GM19240 (cell line): ENCODE measurements around the gene MCAM.

Source experiments
- DNase-seq: peaks from one replicate; pipeline ENCODE4 v3.0.0; 2011; ENCODE audit warnings: low spot score; ENCODE audit not compliant: insufficient read length

MCAM gene

DNA sequence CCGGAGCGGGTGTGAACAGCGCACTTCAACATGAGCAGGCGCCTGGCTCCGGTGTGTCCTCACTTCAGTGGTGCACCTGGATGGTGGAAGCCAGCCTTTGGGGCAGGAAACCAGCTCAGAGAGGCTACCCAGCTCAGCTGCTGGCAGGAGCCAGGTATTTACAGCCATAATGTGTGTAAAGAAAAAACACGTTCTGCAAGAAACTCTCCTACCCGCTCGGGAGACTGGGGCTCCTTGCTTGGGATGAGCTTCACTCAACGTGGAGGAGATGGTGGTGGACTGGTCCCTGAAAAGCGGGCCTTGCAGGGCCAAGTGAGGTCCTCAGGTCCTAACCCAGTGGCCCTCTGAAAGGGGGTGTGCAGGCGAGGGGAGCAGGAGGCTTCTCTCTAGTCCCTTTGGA, 7.5 kb downstream of the MCAM start:
- no peak for DNase-seq

DNA sequence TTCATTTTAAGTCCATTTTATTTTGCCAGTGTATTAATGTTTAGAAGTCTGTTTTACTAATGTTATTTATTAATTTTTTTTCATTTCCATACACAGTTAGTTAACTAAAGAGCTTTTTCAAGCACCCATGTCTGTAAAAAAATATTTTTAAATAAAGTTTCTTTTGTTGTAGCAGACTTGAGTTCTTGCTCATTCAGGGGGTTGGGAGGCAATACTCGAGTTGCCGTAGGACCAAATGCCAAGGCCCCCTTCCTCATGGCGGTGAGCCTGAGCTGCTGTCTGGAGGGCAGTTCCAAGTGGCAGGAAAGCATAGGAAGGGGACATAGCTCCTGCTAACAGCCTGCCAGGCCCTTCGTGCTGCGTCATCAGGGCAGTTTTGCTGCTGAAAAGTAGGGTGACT, 9.0 kb downstream of the MCAM start:
- DNase-seq = no peak

DNA sequence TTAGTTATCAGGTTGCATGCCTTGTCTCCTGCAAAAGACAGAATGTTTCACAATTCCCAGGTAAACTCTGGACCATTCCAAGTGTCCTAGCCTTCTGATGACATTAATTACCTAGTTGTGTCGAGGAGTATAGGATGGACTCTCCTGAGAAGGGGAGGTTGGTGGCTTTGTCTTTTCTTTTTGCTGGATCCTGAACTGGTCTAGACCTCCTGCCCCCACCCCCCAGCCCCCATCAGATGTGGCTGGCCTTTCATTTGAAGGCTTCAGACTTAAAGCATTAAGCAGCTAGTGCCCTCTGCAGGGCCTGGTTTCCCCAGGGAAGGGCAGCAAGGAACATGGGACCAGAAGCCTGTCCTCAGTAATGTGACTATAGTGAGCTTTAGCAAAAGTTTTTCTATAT, 9.7 kb downstream of the MCAM start:
- DNase-seq = no peak

DNA sequence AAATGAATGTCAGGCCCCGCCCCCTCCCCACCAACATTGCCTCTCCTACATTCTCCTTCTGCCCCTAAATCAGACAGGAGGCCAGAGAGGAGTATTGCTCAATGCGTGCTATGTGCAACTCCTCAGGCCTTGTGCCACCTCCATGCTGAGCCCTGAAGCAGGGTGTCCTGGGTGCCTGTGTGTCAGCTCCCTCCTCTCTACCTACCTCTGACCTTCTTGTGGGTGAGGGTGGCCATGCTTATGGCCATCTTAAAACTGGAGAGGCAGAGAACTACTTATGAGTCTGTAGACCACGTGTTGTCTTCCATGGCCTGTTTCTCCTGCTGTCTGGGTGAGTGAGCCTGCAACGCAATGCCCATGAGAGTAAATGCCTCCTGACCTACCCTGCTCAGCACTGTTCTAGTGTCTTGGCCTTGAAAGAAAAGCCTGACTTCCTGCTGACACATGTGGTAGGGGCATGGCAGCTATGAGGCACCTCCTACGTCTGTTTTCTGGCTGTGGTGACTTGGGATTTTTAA, 10.5 kb downstream of the MCAM start:
- no peak for DNase-seq

DNA sequence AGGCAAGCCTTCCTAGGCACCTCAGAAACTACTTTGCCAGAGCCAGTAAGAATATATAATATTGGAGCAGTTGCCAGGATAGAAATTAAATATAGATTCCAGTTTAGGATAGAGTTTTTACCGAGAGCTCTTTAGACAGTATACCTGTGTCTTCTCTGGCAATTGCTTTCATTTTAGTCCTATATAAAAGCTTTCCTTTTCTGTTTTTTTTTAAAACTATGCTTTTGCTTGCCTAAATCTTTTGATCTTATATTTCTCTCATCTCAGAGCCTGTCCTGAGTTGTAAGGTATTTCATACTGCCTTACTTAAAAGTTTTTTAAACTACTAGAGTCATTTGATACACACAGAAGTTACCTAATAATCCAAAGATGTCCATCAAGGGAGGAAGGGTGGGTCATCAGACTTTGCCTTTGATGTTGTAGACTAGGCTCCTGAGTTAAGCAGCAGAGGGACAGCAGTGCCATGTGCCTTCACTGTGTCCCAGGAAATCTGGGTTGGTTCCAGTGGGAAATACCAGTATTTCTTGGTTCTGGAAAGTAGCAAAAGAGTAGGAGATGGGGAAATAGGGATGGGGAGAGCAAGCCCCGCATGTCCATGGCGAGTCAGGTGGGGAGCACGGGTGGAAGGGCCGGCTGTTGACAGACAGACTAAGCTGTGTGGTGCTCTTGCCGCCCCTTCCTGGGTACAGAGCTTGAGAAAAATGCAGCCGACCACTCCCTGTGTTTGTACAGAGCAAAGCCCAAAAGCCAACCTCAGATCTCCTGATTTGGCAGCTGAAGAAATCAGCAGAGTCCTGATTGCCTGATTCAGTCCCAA, 11.2 kb downstream of the MCAM start:
- no peak for DNase-seq

DNA sequence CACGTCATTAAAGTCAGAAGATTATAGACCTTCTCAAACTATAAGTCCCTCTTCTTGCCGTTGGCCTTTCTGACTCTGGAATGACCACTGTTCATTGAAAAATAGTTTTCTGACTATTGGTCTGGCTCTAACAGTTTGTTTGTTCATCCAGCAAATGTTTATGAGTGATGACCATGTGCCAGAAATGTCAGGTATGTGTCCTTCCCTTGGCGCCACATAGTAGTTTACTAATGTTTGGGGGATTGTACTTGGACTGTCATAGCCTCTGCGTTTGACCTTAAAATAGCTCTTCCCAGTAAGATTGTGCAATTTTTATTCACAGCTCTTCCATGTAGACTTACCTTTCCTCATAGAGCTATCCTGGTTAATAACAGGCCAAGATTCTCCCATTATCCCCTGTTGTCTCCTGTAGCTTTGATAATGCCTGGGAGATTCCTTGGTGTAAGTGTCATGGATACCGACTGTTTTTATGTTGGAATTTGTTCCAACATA, 13.7 kb downstream of the MCAM start:
- DNase-seq = no peak

DNA sequence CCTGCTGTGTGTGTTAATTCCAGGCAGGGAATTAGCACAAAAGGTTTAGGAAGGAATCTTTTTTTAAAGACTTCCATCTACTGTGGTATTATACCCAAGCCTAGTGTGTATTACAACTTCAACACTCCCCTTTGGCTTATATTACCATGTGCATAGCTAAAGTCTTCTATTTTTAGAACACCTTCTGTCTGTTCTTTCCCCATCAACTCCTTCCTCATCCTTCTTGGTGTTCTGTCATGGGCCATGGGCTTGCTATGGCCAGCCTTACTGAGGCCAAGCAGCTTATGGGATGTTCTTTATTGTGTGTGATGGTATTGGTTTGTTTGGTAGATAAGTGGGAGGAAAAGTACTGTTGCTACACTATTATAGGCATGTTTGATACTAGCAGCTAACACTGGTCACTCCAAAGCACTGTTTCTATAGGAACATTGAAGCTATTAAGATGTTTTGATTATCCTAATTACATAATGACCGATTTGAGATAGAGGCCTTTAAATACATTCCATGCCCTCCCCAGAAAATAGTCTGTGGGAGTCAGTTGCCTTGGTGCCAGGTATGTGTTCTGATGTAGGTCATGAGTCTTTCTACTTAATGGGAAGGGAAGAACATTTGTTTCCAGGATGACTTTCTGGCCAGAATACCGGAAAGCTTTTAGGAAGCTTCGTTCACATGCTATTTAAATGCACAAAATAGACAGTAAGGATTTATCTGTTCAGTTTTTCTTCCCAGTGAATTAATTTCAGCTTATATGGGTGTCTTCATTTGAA, 16.5 kb downstream of the MCAM start:
- DNase-seq = no peak

DNA sequence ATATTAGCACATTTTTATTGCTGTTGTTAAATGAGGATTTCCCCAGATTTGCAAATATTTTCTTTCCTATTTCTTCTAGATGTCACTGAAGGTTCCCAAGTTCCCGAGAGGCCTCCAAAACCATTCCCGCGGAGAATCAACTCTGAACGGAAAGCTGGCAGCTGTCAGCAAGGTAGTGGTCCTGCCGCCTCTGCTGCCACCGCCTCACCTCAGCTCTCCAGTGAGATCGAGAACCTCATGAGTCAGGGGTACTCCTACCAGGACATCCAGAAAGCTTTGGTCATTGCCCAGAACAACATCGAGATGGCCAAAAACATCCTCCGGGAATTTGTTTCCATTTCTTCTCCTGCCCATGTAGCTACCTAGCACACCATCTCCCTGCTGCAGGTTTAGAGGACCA, 17.5 kb downstream of the MCAM start:
- DNase-seq = no peak

DNA sequence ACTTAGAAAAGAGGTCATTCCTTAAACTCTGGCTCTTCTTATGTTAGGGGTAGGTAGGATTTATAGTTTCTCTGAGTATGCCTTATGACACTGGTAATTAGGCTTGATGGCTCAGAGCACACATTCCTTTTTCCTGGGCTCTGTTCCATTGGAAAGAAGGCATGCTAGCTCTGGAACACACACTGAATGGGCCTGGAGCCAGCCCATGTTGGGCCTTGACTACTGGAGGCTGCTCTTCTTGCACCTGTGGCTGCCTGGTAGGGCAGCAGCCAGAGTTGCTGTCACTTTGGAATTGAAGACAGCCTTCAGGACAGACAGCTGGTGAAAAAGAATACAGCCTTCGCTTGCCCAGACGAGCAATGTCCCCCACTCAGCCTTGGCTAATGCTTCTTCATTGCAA, 18.2 kb downstream of the MCAM start:
- no peak for DNase-seq

DNA sequence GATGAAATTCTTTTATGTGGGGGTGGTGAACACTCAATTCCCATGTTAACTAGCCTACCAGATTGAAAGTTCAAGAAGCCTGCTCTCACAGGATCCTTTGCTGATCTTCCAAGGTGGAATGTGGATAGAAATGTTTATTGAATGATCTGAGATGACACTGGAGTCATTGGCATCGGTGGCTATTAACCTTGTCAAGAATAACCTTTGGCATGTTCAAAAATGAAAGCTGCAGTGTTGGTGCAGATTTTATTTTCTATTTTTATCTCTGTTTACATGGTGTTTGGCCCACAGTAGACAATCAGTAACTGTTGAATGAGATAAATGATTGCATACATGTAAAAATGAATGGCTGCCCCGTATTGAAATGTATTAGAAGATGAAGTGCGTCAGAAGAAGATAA, 19.0 kb downstream of the MCAM start:
- DNase-seq = no peak

DNA sequence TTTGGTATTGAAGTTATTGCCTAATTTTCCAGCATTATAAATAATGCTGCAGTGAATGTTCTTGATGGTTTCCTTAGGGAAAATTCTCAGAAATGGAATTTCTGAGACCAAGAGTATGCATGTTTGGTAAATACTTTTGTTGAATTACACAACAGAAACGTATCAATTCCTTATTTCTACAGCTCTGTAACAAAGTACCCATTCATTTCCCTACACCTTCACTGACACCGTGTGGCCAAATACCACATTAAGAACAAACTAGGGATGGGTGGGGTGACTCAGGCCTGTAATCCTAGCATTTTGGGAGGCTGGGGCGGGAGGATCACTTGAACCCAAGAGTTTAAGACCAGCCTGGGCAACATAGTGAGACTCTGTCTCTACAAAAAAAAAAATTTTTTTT, 21.8 kb downstream of the MCAM start:
- no peak for DNase-seq

DNA sequence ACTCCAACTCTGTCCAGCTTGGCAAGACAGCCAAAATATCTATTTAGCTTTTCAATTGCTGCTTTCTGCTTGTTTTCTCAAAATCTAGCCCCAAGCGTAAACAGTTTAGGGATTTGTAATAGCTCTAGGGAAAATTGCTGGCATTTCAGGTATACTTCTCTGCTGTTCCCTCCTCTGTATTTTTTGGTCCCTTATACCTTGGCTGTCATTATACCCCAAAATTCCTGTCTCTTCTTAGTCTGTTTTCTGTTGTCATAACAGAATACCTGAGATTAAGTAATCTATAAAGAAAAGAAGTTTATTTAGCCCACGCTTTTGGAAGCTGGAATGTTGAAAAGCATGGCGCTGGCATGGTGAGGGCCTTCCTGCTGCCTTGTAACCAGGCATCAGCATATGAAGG, 23.5 kb downstream of the MCAM start:
- no peak for DNase-seq

DNA sequence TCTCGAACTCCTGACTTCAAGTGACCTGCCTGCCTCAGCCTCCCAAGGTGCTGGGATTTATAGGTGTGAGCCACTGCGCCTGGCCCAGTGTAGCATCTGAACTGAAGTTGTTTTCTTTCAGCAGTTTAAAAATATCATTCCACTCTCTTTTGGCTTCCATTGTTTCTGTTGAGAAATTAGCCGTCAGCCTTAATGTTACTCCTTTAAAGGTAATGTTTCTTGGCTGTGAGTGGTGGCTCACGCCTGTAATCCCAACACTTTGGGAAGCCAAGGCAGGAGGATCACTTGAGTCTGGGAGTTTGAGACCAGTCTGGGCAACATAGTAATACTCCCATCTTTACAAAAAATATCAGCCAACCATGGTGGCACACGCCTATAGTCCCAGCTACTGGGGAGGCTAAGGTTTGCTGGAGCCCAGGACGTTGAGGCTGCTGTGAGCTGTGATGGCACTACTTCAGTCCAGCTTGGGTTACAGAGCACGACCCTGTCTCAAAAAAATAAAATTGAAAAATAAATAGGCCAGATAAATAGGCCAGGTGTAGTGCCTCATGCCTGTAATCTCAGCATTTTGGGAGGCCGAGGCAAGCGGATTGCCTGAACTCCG, 25.9 kb downstream of the MCAM start:
- no peak for DNase-seq

DNA sequence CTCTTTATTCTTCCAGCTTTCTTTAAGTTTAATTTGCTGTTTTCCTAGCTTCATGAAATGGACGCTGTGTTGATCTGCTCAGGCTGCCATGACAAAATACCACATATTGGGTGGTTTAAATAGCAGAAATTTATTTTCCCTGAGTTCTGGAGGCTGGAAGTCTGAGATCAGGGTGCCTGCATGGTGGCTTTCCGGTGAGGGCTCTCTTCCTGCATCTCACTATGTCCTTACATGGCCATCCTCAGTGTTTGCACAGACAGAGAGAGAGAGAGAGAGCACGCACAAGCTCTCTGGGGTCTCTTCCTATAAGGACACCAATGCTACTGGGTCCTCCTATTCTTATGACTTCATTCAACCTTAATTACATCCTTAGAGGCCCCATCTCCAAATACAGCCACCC, 28.7 kb downstream of the MCAM start:
- no peak for DNase-seq

DNA sequence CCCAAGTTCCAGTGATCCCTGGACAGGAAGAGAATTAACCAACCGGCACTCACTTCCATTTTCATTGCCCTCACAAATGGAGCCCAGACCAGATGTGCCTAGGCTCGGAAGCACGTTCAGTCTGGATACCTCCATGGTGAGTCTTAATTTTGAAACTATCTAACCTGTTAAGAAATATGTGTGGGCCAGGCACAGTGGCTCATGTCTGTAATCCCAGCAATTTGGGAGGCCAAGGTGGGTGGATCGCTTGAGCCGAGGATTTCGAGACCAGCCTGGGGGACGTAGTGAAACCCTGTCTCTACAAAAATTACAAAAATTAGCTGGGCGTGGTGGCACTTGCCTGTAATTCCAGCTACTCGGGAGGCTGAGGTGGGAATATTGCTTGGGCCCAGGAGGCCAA, 31.5 kb downstream of the MCAM start:
- no peak for DNase-seq

DNA sequence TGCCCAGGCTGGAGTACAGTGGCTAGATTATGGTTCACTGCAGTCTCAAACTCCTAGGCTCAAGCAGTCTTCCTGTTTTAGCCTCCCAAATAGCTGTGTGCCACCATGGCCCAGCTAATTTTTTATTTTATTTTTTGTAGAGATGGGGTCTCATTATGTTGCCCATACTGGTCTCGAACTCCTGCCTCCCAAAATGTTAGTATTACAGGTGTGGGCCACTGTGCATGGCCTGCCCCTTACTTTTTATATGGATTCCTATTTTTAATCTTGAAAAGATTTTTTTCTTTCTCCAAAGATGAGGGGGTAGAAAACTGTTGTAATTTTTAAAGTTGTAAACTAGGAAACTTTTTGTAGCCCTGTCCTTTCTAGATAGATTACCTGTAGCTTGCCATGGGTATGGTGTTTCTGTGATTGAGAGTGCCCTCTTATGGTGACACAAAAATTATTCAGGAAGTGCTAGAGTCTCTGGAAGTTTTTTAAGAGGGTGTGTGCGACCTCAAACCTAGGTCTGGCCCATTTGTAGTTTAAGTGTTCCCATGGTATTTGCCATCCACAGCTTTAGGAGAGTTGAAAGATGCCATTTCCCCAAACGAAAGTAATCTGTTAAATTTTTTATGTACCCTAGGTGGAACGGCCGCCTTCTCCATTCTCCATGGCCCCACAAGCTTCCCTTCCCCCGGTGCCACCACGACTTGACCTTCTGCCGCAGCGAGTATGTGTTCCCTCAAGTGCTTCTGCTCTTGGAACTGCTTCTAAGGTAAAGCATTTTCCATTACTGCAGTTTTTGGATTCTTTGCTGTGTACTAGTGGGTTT, 32.4 kb downstream of the MCAM start:
- DNase-seq = peak; percentile 29

DNA sequence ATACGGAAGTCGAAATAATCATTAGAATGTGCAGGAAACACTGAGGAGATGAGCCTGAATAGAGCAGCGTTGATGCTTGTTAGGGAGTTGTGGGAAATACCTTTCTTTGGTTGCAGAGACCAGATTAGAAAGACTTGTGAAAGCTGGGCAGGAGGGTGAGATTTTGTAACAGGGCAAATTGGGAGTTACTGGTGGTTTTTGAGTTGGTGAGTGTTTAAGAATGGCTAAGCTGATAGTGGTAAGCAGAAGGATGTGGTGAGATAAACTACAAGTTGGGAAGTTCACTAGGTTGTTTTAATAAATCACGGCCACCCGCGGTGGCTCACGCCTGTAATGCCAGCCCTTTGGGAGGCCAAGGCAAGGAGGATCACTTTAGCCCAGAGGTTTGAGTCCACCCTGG, 34.4 kb downstream of the MCAM start:
- DNase-seq = no peak

DNA sequence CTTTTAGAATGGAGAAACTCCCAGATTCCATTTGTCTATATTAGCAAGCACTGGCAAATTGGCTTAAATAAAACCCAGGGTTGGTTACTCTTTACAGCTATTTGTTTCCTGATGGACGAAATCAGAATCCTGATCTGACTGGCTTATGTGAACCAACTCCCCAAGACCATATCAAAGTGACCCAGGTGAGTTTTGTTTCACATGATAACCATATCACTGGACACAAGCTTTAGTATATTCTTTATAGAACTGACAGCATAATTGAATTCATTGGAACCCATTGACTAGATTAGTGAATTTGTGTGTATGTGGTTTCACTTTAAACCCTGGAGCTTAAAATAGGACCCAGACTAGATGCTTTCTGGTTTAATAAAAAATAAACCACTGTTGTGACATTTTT, 39.3 kb downstream of the MCAM start:
- DNase-seq = no peak

DNA sequence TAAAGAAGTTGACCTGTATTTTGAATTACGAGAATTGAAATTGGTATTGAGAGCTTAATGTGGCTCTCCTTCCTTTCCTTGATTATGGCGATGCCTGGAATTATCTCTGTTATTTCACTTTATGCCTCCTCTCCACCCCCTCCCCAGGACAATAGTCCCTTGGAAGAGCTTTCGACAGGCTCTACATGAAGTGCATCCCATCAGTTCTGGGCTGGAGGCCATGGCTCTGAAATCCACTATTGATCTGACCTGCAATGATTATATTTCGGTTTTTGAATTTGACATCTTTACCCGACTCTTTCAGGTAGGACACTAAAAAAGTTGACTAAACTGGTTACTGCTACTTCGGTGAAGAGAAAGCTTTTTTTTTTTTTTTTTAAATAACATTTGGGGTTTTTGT, 43.2 kb downstream of the MCAM start:
- DNase-seq = no peak

DNA sequence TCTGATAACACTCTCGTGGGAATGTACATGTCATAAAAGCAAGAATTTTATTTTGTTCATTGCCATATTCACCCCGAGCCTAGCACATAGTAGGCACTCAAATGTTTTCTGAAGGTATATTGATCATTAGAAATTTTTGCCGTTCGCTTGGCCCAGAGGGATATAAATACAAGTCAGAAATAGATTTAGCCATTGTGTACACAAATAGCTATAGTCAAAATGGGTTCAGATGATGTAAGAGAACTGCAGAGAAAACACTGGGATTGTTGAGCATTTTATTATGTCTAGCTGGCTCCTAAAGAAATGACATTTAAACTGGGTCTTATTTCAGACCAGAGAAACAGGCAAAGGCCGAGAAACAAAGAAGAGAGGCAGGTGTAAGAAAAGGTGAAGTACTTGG, 49.3 kb downstream of the MCAM start:
- no peak for DNase-seq

DNA sequence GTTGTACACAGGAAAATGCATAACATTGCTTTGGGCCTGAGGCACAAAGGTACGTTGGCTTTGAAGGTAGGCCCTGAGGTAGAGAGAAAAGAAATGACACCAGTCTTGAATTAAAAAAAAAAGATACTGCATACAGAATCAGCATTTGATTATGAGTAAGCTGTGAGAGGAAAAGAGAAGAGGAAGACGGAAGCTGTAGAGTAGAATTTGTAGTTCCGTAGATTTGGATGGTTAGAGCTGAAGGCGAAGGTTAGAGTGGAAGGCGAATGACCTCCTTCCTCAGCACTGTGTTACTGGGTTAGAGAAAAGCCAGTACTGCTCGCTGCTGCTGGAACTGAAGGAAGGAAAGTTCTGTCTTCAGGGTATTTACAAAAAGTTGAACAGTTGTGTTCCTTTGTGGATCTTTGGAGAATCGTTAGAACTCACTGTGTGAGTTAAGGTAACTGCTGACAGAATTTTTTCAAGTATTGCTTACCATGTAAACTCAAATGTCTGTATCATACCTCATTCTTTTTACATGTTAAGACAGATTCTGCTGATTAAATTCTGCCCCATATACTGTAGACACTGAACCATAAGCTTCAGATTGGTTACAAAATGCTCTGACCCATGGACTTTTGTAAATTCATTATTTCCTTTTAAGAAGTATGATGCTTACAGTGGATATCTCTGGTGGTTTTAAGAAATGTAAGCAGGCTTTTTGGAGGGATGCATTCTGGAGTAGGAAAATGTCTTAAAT, 50.2 kb downstream of the MCAM start:
- no peak for DNase-seq
